ENCODE measurements around the gene ZNF32. TPM values are rescaled to one million over a fixed set of nuclear protein-coding genes. Genes with fewer than 3 reads are reported as not detected.

Gene ZNF32
- total RNA-seq, 1 experiment from 2014 or later, result 30.3 TPM

DNA sequence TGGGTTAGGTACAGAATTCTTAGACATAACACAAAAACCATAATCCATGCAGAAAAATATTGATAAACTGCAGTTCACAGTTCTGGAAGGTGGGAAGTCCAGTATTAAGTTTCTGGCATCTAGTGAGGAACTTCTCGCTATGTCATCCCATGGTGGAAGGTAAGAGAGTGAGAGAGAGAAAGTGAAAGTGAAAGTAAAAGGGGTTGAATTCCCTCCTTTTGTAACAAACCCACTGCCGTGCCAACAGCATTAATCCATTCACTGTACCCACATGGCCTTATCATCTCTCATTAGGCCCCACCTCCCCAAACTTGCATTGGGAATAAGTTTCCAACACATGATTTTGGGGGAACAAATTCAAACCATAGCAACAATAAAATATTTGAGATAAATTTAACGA lies 25.3 kb downstream of the ZNF32 start:
- TF ChIP-seq, protein P1, sequence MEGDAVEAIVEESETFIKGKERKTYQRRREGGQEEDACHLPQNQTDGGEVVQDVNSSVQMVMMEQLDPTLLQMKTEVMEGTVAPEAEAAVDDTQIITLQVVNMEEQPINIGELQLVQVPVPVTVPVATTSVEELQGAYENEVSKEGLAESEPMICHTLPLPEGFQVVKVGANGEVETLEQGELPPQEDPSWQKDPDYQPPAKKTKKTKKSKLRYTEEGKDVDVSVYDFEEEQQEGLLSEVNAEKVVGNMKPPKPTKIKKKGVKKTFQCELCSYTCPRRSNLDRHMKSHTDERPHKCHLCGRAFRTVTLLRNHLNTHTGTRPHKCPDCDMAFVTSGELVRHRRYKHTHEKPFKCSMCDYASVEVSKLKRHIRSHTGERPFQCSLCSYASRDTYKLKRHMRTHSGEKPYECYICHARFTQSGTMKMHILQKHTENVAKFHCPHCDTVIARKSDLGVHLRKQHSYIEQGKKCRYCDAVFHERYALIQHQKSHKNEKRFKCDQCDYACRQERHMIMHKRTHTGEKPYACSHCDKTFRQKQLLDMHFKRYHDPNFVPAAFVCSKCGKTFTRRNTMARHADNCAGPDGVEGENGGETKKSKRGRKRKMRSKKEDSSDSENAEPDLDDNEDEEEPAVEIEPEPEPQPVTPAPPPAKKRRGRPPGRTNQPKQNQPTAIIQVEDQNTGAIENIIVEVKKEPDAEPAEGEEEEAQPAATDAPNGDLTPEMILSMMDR (IDR thresholded peaks at IDR 0.05; ENCODE audit: insufficient read depth in 1 of 2, low read depth in 1 of 2, low read length in 1 of 2, severe bottlenecking in 1 of 2, unreplicated experiment in 1 of 2), result no peak
- CTCF ChIA-PET, result no interaction called here
- no peaks in the 10 kb centered on the region for H3K36me3 ChIP-seq (ENCODE audit: control insufficient read depth, insufficient read depth, low read length)
- H3K36me3 Mint-ChIP-seq (ENCODE audit: insufficient read depth, unreplicated experiment), result no peaks in the 10 kb centered on the region
- no peak overlapping the region for H3K4me3 Mint-ChIP-seq (ENCODE audit: unreplicated experiment)
- peaks cover 18% of the 10 kb centered on the region for H3K9me3 Mint-ChIP-seq (ENCODE audit: unreplicated experiment)
- no peaks in the 10 kb centered on the region for H3K27me3 ChIP-seq (replicated peaks; ENCODE audit: control insufficient read depth, insufficient read depth, low read length)
- POLR2A ChIA-PET, result no interaction called here
- H3K9me3 ChIP-seq, result peaks cover 19% of the 10 kb centered on the region
- H3K27me3 Mint-ChIP-seq (ENCODE audit: insufficient read depth, unreplicated experiment), result no peaks in the 10 kb centered on the region
- H3K4me1 ChIP-seq, result no peaks in the 10 kb centered on the region
- H3K4me3 ChIP-seq (ENCODE audit: low read depth, low read length), result no peak overlapping the region
- DNase-seq, result no peak
- intact Hi-C loops (cut with micrococcal nuclease; ENCODE audit: unreplicated experiment), result no loop called here
- no peaks in the 10 kb centered on the region for H3K4me1 Mint-ChIP-seq (ENCODE audit: low read depth, unreplicated experiment)
- H3K27ac Mint-ChIP-seq (ENCODE audit: unreplicated experiment), result no peak overlapping the region
- no TSS peak for BruUV-seq (replicated peaks)

DNA sequence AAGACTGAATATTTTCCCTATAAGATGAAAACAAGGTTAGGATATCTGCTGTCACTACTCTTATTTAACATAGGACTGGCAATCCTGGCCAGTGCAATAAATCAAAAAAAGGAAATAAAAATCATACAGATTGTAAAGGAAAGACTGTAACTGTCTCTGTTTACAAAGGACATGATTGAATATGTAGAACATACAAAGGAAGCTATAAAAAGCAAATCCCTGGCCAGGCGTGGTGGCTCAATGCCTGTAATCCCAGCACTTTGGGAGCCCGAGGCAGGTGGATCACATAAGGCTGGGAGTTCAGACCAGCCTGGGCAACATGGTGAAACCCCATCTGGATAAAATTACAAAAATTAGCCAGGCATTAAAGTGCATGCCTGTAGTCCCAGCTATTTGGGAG lies 26.6 kb downstream of the ZNF32 start:
- Mint-ChIP-seq H3K27ac (ENCODE audit: unreplicated experiment) (no peak overlapping the region), H3K9me3 (ENCODE audit: unreplicated experiment) (peaks cover 14% of the 10 kb centered on the region), H3K4me3 (ENCODE audit: unreplicated experiment) (no peak overlapping the region), H3K4me1 (ENCODE audit: low read depth, unreplicated experiment) (no peaks in the 10 kb centered on the region), H3K27me3 (ENCODE audit: insufficient read depth, unreplicated experiment) (no peaks in the 10 kb centered on the region), H3K36me3 (ENCODE audit: insufficient read depth, unreplicated experiment) (peaks cover 1% of the 10 kb centered on the region)
- H3K27me3 ChIP-seq (replicated peaks; ENCODE audit: control insufficient read depth, insufficient read depth, low read length), result no peaks in the 10 kb centered on the region
- no peaks in the 10 kb centered on the region for H3K36me3 ChIP-seq (ENCODE audit: control insufficient read depth, insufficient read depth, low read length)
- intact Hi-C loops (cut with micrococcal nuclease; ENCODE audit: unreplicated experiment), result no loop called here
- TF ChIP-seq, protein P1 (IDR thresholded peaks at IDR 0.05; ENCODE audit: insufficient read depth in 1 of 2, low read depth in 1 of 2, low read length in 1 of 2, severe bottlenecking in 1 of 2, unreplicated experiment in 1 of 2), result no peak
- POLR2A ChIA-PET, result no interaction called here
- no peak overlapping the region for H3K4me3 ChIP-seq (ENCODE audit: low read depth, low read length)
- CTCF ChIA-PET, result no interaction called here
- peaks cover 29% of the 10 kb centered on the region for H3K9me3 ChIP-seq
- no peaks in the 10 kb centered on the region for H3K4me1 ChIP-seq
- no TSS peak for BruUV-seq (replicated peaks)
- DNase-seq, result no peak

DNA sequence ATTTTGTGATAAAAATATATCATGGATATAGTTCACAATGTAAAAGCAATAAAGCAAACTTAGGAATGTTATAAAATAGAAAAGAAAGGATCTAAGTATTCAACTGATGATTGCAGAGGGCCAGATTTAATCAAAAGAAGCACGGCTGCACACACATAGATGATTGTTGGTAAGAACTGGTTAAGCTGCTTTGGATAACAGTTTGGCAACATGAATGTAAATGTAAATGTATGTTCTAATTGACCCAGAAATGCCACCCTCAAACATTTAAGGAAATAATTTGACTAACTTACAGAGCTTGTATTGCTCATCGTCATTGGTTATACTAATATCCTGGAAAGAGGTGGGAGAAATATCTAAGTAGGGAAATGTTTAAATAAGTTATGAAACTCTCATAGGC lies 29.3 kb downstream of the ZNF32 start:
- H3K9me3 ChIP-seq, result peaks cover 53% of the 10 kb centered on the region
- CTCF ChIA-PET, result no interaction called here

More for the DNA sequence above, 29.3 kb downstream of the ZNF32 start:
- Mint-ChIP-seq H3K9me3 (ENCODE audit: unreplicated experiment) (peaks cover 41% of the 10 kb centered on the region), H3K27ac (ENCODE audit: unreplicated experiment) (no peak overlapping the region), H3K36me3 (ENCODE audit: insufficient read depth, unreplicated experiment) (peaks cover 28% of the 10 kb centered on the region), H3K27me3 (ENCODE audit: insufficient read depth, unreplicated experiment) (no peaks in the 10 kb centered on the region), H3K4me3 (ENCODE audit: unreplicated experiment) (no peak overlapping the region), H3K4me1 (ENCODE audit: low read depth, unreplicated experiment) (no peaks in the 10 kb centered on the region)
- POLR2A ChIA-PET, result no interaction called here
- Histone ChIP-seq H3K27me3 (replicated peaks; ENCODE audit: control insufficient read depth, insufficient read depth, low read length) (no peaks in the 10 kb centered on the region), H3K36me3 (ENCODE audit: control insufficient read depth, insufficient read depth, low read length) (no peaks in the 10 kb centered on the region), H3K4me1 (no peaks in the 10 kb centered on the region), H3K4me3 (ENCODE audit: low read depth, low read length) (no peak overlapping the region)
- no TSS peak for BruUV-seq (replicated peaks)
- TF ChIP-seq, protein P1 (IDR thresholded peaks at IDR 0.05; ENCODE audit: insufficient read depth in 1 of 2, low read depth in 1 of 2, low read length in 1 of 2, severe bottlenecking in 1 of 2, unreplicated experiment in 1 of 2), result no peak
- intact Hi-C loops (cut with micrococcal nuclease; ENCODE audit: unreplicated experiment), result no loop called here
- no peak for DNase-seq
